Breast epithelium (tissue), 3 donors: ENCODE data around the gene PRPSAP2.

ENCODE experiments used
- POLR2A ChIP-seq: fragments of 450-650 bp; IDR thresholded peaks from one replicate; pipeline ENCODE4 v1.6.1; 2016; ENCODE audit warnings: antibody characterized with exemption, mild to moderate bottlenecking, moderate library complexity
- POLR2AphosphoS5 ChIP-seq, 3 donors: sonication (generic); formaldehyde crosslinking; IDR thresholded peaks; one replicate each; pipeline ENCODE4 v1.6.1; 2017; ENCODE audit warnings: antibody characterized with exemption in 3 of 3
- TF ChIP-seq, protein P1 (sequence below), 3 donors: fragments of 450-650 bp; IDR thresholded peaks; one replicate each; pipeline ENCODE4 v1.5.1; 2016 to 2017; ENCODE audit warnings: antibody characterized with exemption in 3 of 3, mild to moderate bottlenecking in 3 of 3, moderate library complexity in 3 of 3

DNA sequence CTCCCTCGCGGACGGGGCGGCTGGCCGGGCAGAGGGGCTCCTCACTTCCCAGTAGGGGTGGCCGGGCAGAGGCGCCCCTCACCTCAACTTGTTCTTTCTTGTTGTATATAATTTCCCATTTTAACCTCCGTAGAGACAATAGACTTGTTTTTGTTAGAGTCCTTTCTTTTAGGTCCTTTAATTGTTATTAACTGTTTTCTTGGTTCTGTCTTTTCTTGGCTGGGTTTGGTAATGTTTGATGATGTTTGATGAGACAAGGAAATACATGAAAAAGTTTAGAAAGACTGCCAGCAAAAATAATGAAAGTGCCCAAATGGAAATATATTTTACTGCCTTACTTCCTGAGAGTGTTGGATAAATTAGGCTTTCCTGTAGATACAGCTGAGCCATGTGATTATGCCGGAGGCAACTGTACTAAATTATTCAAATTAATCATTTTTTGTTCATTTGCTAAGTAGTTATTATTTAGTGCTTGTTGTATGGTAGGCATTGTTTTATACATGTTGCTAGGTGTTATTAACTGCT is 30.9 kb downstream of the PRPSAP2 start:
- TF ChIP-seq, protein P1, sequence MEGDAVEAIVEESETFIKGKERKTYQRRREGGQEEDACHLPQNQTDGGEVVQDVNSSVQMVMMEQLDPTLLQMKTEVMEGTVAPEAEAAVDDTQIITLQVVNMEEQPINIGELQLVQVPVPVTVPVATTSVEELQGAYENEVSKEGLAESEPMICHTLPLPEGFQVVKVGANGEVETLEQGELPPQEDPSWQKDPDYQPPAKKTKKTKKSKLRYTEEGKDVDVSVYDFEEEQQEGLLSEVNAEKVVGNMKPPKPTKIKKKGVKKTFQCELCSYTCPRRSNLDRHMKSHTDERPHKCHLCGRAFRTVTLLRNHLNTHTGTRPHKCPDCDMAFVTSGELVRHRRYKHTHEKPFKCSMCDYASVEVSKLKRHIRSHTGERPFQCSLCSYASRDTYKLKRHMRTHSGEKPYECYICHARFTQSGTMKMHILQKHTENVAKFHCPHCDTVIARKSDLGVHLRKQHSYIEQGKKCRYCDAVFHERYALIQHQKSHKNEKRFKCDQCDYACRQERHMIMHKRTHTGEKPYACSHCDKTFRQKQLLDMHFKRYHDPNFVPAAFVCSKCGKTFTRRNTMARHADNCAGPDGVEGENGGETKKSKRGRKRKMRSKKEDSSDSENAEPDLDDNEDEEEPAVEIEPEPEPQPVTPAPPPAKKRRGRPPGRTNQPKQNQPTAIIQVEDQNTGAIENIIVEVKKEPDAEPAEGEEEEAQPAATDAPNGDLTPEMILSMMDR (IDR thresholded peaks at IDR 0.05): no peak
- TF ChIP-seq POLR2A (no peak), POLR2AphosphoS5 (IDR thresholded peaks at IDR 0.05) (no peak)
